Astrocyte of the cerebellum (primary cell): ENCODE data around the gene ZNRF4.

ENCODE experiments used
- DNase-seq: peaks from one replicate; pipeline ENCODE4 v3.0.0-alpha.2; 2011; ENCODE audit warnings: low read depth
- H3K4me3 ChIP-seq: 2 replicates; pipeline ENCODE4 v1.5.1; 2011; ENCODE audit warnings: mild to moderate bottlenecking, low read depth, low read length, moderate library complexity
- CTCF ChIP-seq: IDR thresholded peaks from 2 replicates; pipeline ENCODE4 v1.5.1; 2012; ENCODE audit warnings: low read length, low read depth, moderate library complexity, mild to moderate bottlenecking; ENCODE audit errors: missing control alignments
- in situ Hi-C: cut with HindIII; loops from 2 replicates; pipeline ENCODE4 v1.10.0; 2017; ENCODE audit warnings: low sequenced_read_pairs

Gene ZNRF4

GRCh38 chr19:5448374-5448773 is 6.8 kb upstream of the ZNRF4 start:
- in situ Hi-C loops, result no loop called here
- TF ChIP-seq CTCF, result no peak
- H3K4me3 ChIP-seq, result no peak overlapping the region
- no peak for DNase-seq

GRCh38 chr19:5450482-5451126 is 4.6 kb upstream of the ZNRF4 start:
- TF ChIP-seq CTCF, result no peak
- no peak overlapping the region for H3K4me3 ChIP-seq
- in situ Hi-C loops, result no loop called here
- DNase-seq, result no peak

GRCh38 chr19:5451494-5451893 is 3.7 kb upstream of the ZNRF4 start:
- in situ Hi-C loops, result no loop called here
- no peak for TF ChIP-seq CTCF
- DNase-seq, result no peak

GRCh38 chr19:5452594-5453565 is 2.3 kb upstream of the ZNRF4 start:
- in situ Hi-C loops, result no loop called here
- no peak overlapping the region for H3K4me3 ChIP-seq
- no peak for TF ChIP-seq CTCF
- DNase-seq, result no peak

More at GRCh38 chr19:5451494-5451893, 3.7 kb upstream of the ZNRF4 start:
- no peak overlapping the region for H3K4me3 ChIP-seq

- in situ Hi-C loops, result no loop called here
- H3K4me3 ChIP-seq, result no peak overlapping the region
- no peak for DNase-seq
- TF ChIP-seq CTCF, result no peak
Measured at GRCh38 chr19:5454743-5455142, 474 bp upstream of the ZNRF4 start.

GRCh38 chr19:5456130-5456840 is 1.1 kb downstream of the ZNRF4 start:
- no peak overlapping the region for H3K4me3 ChIP-seq
- no peak for DNase-seq
- no peak for TF ChIP-seq CTCF
- in situ Hi-C loops, result no loop called here
